Measurements from ENCODE around the gene GLCCI1.

The GLCCI1 gene

DNA sequence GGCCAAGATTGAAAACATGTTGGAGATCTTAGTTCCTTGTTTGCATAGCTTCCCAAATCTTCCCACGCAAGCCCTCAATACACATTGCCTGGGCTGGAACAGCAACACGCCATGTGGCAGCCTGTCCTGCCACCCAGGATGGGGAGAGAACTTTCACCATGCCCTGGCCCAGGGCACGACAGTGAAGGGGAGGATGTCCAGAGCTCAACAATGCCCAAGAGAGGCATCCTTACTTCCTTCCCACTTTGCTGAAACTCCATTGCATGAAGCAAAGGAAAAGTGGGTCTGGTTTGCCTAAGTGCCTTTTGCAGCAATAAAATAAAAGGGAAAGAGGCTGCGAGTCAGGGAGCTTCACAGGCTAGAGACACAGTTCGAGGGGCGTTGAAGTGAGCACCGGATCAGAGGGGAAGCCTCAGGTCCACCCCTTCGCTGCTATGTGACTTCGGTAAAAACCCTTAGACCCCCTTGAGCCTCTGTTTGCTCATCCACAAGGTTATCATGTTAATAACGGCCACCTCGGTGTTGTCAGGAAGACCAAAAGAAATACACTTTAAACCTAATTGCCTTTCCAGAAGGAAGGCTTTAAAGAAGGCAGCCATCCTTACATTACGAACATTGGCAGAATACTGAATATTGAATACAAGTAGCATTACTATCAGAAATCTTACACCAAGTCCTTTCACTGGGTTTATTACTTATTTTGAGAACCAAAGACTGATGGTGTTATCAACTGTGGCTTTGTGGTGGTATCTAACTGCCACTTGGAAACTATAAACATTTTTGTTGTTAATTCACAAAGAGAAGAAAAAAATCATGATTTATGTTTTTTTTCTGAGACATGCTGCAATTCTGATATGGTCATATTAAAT, 160.1 kb downstream of the GLCCI1 start:
- Histone ChIP-seq H3K27ac (ENCODE audit: low read length) (no peak overlapping the region), H3K36me3 (replicated peaks; ENCODE audit: low read depth, low read length) (no peaks in the 10 kb centered on the region), H3K4me2 (ENCODE audit: low read length) (no peak overlapping the region), H3K9me3 (ENCODE audit: insufficient read depth, low read length) (no peaks in the 10 kb centered on the region), H3K79me2 (ENCODE audit: low read length) (no peaks in the 10 kb centered on the region), H3K9ac (ENCODE audit: low read length) (no peak overlapping the region), H4K20me1 (ENCODE audit: insufficient read depth, low read length) (no peaks in the 10 kb centered on the region), H3K4me3 (ENCODE audit: low read length) (no peak overlapping the region), H3K27me3 (ENCODE audit: low read depth, low read length) (no peaks in the 10 kb centered on the region), H3K4me1 (ENCODE audit: low read length) (peaks cover 17% of the 10 kb centered on the region), H2AFZ (ENCODE audit: low read depth, low read length) (no peak overlapping the region)
- TF ChIP-seq EZH2phosphoT487 (IDR thresholded peaks at IDR 0.05; ENCODE audit: low read depth) = no peak
- TF ChIP-seq, protein P1, sequence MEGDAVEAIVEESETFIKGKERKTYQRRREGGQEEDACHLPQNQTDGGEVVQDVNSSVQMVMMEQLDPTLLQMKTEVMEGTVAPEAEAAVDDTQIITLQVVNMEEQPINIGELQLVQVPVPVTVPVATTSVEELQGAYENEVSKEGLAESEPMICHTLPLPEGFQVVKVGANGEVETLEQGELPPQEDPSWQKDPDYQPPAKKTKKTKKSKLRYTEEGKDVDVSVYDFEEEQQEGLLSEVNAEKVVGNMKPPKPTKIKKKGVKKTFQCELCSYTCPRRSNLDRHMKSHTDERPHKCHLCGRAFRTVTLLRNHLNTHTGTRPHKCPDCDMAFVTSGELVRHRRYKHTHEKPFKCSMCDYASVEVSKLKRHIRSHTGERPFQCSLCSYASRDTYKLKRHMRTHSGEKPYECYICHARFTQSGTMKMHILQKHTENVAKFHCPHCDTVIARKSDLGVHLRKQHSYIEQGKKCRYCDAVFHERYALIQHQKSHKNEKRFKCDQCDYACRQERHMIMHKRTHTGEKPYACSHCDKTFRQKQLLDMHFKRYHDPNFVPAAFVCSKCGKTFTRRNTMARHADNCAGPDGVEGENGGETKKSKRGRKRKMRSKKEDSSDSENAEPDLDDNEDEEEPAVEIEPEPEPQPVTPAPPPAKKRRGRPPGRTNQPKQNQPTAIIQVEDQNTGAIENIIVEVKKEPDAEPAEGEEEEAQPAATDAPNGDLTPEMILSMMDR (IDR thresholded peaks at IDR 0.05; ENCODE audit: low read depth, low read length) = no peak

DNA sequence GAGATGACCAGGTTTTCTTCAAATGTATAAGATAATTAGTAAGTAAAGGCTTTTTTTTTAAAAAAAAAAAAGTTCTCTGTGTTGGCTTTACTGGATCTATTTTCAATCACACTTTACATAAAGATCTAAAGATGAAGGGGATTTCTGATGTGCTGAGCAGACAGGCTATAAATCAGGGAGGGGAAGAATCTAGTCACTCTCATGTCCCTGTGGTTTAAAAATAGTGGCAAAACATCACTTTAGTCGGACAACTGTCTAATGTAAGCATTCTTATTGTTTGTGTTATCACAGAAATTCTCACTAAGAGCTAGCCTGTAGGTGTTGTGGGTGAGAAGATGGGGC, 160.7 kb downstream of the GLCCI1 start:
- Histone ChIP-seq H3K4me3 (ENCODE audit: low read length) (no peak overlapping the region), H3K4me1 (ENCODE audit: low read length) (peaks cover 23% of the 10 kb centered on the region), H3K79me2 (ENCODE audit: low read length) (no peaks in the 10 kb centered on the region), H3K9me3 (ENCODE audit: insufficient read depth, low read length) (no peaks in the 10 kb centered on the region), H4K20me1 (ENCODE audit: insufficient read depth, low read length) (no peaks in the 10 kb centered on the region), H3K36me3 (replicated peaks; ENCODE audit: low read depth, low read length) (no peaks in the 10 kb centered on the region), H2AFZ (ENCODE audit: low read depth, low read length) (no peak overlapping the region), H3K27me3 (ENCODE audit: low read depth, low read length) (no peaks in the 10 kb centered on the region), H3K9ac (ENCODE audit: low read length) (no peak overlapping the region), H3K4me2 (ENCODE audit: low read length) (no peak overlapping the region), H3K27ac (ENCODE audit: low read length) (no peak overlapping the region)
- TF ChIP-seq EZH2phosphoT487 (IDR thresholded peaks at IDR 0.05; ENCODE audit: low read depth) = no peak
- TF ChIP-seq, protein P1 (IDR thresholded peaks at IDR 0.05; ENCODE audit: low read depth, low read length) = no peak

DNA sequence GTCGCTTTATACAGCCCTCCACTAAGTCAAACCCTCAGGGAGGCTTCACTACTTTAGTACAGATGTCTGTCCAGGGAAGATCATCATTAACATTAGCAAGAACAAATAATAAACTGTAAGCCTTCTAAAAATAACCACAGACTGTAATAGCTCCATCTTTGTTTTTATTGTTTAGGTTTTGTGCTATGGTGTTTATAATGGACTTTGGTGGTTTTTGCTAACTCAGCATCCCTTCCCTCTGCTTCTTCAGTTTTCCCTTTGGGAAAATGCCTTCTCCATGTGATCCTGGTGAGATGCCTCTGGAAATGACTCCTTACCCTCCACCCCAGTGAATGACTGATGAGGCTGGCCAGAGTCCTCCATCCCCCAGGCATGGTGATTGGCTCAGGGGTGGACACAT, 162.1 kb downstream of the GLCCI1 start:
- Histone ChIP-seq H3K4me3 (ENCODE audit: low read length) (no peak overlapping the region), H3K4me1 (ENCODE audit: low read length) (peaks cover 24% of the 10 kb centered on the region), H3K9ac (ENCODE audit: low read length) (no peak overlapping the region)

More for the DNA sequence above, 162.1 kb downstream of the GLCCI1 start:
- Histone ChIP-seq H3K27ac (ENCODE audit: low read length) (no peak overlapping the region), H3K79me2 (ENCODE audit: low read length) (no peaks in the 10 kb centered on the region), H3K4me2 (ENCODE audit: low read length) (no peak overlapping the region), H3K9me3 (ENCODE audit: insufficient read depth, low read length) (no peaks in the 10 kb centered on the region), H3K27me3 (ENCODE audit: low read depth, low read length) (no peaks in the 10 kb centered on the region), H3K36me3 (replicated peaks; ENCODE audit: low read depth, low read length) (no peaks in the 10 kb centered on the region), H2AFZ (ENCODE audit: low read depth, low read length) (no peak overlapping the region), H4K20me1 (ENCODE audit: insufficient read depth, low read length) (no peaks in the 10 kb centered on the region)
- no peak for TF ChIP-seq EZH2phosphoT487 (IDR thresholded peaks at IDR 0.05; ENCODE audit: low read depth)
- TF ChIP-seq, protein P1 (IDR thresholded peaks at IDR 0.05; ENCODE audit: low read depth, low read length) = no peak
